Tongue (tissue), 2 donors: ENCODE results near the gene ACER3. TPM values are rescaled to one million over a fixed set of nuclear protein-coding genes. Genes with fewer than 3 reads are reported as not detected.
"Not testable (repeated sequence)": the region's sequence is repeated elsewhere in the genome, so short reads cannot be mapped to it uniquely, and the experiment has no call there.

Experiments used
- DNase-seq: peaks from one replicate; pipeline ENCODE4 v3.0.0-alpha.2; 2015
- total RNA-seq: library from RNA; depleted of rRNA; stranded (reverse); fragments of >200 nt; gene quantifications from one replicate; pipeline ENCODE4 v1.2.3, GENCODE V29; 2014

Gene ACER3
- total RNA-seq, 1 donor from 2014 or later = 9.2 TPM

GRCh38 chr11:77038825-77039326 is 178.2 kb downstream of the ACER3 start:
- DNase-seq = no peak

GRCh38 chr11:77039491-77040400 is 179.0 kb downstream of the ACER3 start:
- DNase-seq = peak; percentile 69

GRCh38 chr11:77040401-77040777 is 179.7 kb downstream of the ACER3 start:
- no peak for DNase-seq

- DNase-seq = no peak
Measured at GRCh38 chr11:77040889-77041288, 180.2 kb downstream of the ACER3 start.

GRCh38 chr11:77042111-77042726 is 181.5 kb downstream of the ACER3 start:
- DNase-seq = no peak

- no peak for DNase-seq
Measured at GRCh38 chr11:77044356-77044755, 183.6 kb downstream of the ACER3 start.

GRCh38 chr11:77044886-77045285 is 184.2 kb downstream of the ACER3 start:
- DNase-seq = no peak

- peak; percentile 26 for DNase-seq
Measured at GRCh38 chr11:77046060-77046501, 185.4 kb downstream of the ACER3 start.

- peak; percentile 98 for DNase-seq
Measured at GRCh38 chr11:77047007-77047927, 186.5 kb downstream of the ACER3 start.

- DNase-seq = not testable (repeated sequence)
Measured at GRCh38 chr11:77047928-77048446, 187.3 kb downstream of the ACER3 start.

GRCh38 chr11:77049026-77049425 is 188.3 kb downstream of the ACER3 start:
- DNase-seq = no peak

GRCh38 chr11:77051511-77051910 is 190.8 kb downstream of the ACER3 start:
- DNase-seq = no peak

GRCh38 chr11:77052518-77052917 is 191.8 kb downstream of the ACER3 start:
- no peak for DNase-seq

- no peak for DNase-seq
Measured at GRCh38 chr11:77053217-77054015, 192.7 kb downstream of the ACER3 start.

GRCh38 chr11:77054084-77054483 is 193.4 kb downstream of the ACER3 start:
- DNase-seq = no peak

- DNase-seq = no peak
Measured at GRCh38 chr11:77055101-77055561, 194.4 kb downstream of the ACER3 start.

GRCh38 chr11:77055913-77056312 is 195.2 kb downstream of the ACER3 start:
- DNase-seq = no peak

- DNase-seq = no peak
Measured at GRCh38 chr11:77056814-77057402, 196.2 kb downstream of the ACER3 start.

- DNase-seq = no peak
Measured at GRCh38 chr11:77057938-77058474, 197.3 kb downstream of the ACER3 start.

GRCh38 chr11:77058900-77059299 is 198.2 kb downstream of the ACER3 start:
- DNase-seq = no peak
